Smooth muscle cell (in vitro differentiated cells): ENCODE measurements around the gene GANC. TPM values are rescaled to one million over a fixed set of nuclear protein-coding genes. Genes with fewer than 3 reads are reported as not detected.

Source experiments
- DNase-seq: peaks from one replicate; lab custom pipeline; 2025; ENCODE audit not compliant: unreplicated experiment; lab: John Stamatoyannopoulos, UW
- H2AFZ ChIP-seq: fragments of 200-600 bp; sonication (generic); 2 replicates; pipeline ENCODE4 v1.6.0; 2016; ENCODE audit warnings: antibody characterized with exemption, low read depth, mild to moderate bottlenecking
- H3F3A ChIP-seq: fragments of 200-600 bp; sonication (generic); 2 replicates; pipeline ENCODE4 v1.6.0; 2017; ENCODE audit warnings: antibody characterized with exemption, low read depth
- H3K27ac ChIP-seq: fragments of 200-600 bp; sonication (generic); 2 replicates; pipeline ENCODE4 v1.5.1; 2016; ENCODE audit warnings: low read depth, mild to moderate bottlenecking
- H3K27me3 ChIP-seq: fragments of 200-600 bp; sonication (generic); 2 replicates; pipeline ENCODE4 v1.6.1; 2016; ENCODE audit warnings: low read depth, mild to moderate bottlenecking
- H3K36me3 ChIP-seq: fragments of 200-600 bp; sonication (generic); 2 replicates; pipeline ENCODE4 v1.5.1; 2016; ENCODE audit warnings: low read depth
- H3K4me1 ChIP-seq: fragments of 200-600 bp; sonication (generic); 2 replicates; pipeline ENCODE4 v1.5.1; 2016; ENCODE audit warnings: low read depth
- H3K4me2 ChIP-seq: fragments of 200-600 bp; sonication (generic); 2 replicates; pipeline ENCODE4 v1.6.0; 2016; ENCODE audit warnings: mild to moderate bottlenecking
- H3K4me3 ChIP-seq: fragments of 200-600 bp; sonication (generic); 2 replicates; pipeline ENCODE4 v1.5.1; 2016; ENCODE audit warnings: mild to moderate bottlenecking
- H3K79me2 ChIP-seq: fragments of 200-600 bp; sonication (generic); 2 replicates; pipeline ENCODE4 v1.6.0; 2016; ENCODE audit warnings: low read depth, mild to moderate bottlenecking
- H3K9ac ChIP-seq: fragments of 200-600 bp; sonication (generic); 2 replicates; pipeline ENCODE4 v1.6.0; 2016; ENCODE audit warnings: low read depth
- H3K9me3 ChIP-seq: fragments of 200-600 bp; sonication (generic); replicated peaks from 2 replicates; pipeline ENCODE4 v1.5.1; 2016; ENCODE audit warnings: low read depth
- H4K20me1 ChIP-seq: fragments of 200-600 bp; sonication (generic); 2 replicates; pipeline ENCODE4 v1.6.0; 2016; ENCODE audit warnings: low read depth
- CTCF ChIP-seq: fragments of 200-600 bp; sonication (generic); IDR thresholded peaks from 2 replicates; pipeline ENCODE4 v1.5.1; 2017; ENCODE audit warnings: borderline replicate concordance, mild to moderate bottlenecking, antibody characterized with exemption; ENCODE audit not compliant: insufficient read depth, poor library complexity, severe bottlenecking
- WGBS: methylation state at CpG from one replicate; pipeline ENCODE4 v1.1.7; 2016; ENCODE audit warnings: low lambda C conversion rate; 5-methylcytosine and 5-hydroxymethylcytosine counted together
- polyA plus RNA-seq: library from polyadenylated mRNA; unstranded; fragments of >200 nt; fragmentation: Nextera tagmentation; extraction: Ambion mirVana; gene quantifications from 2 replicates; pipeline ENCODE4 v1.2.1, GENCODE V29; 2016
- total RNA-seq: library from RNA; depleted of rRNA; stranded (reverse); fragments of >200 nt; gene quantifications from 2 replicates; pipeline ENCODE4 v1.2.3, GENCODE V29; 2014

The GANC gene
- total and polyA plus RNA-seq, 2 experiments from 2014 or later = 12.6 to 13.1 TPM

GRCh38 chr15:42231088-42231487 lies 41.9 kb upstream of the GANC start:
- Histone ChIP-seq H3F3A (no peaks in the 10 kb centered on the region), H3K4me3 (no peak overlapping the region), H3K36me3 (peaks cover 27% of the 10 kb centered on the region), H3K9ac (no peak overlapping the region), H3K79me2 (no peaks in the 10 kb centered on the region), H3K27ac (no peak overlapping the region), H4K20me1 (peaks cover 20% of the 10 kb centered on the region), H3K4me1 (no peaks in the 10 kb centered on the region), H3K4me2 (no peak overlapping the region), H2AFZ (no peak overlapping the region), H3K9me3 (no peaks in the 10 kb centered on the region), H3K27me3 (no peaks in the 10 kb centered on the region)
- TF ChIP-seq CTCF = no peak
- 94% methylated on average over 1 of the region's 1 CpG for WGBS
- no peak for DNase-seq

GRCh38 chr15:42232606-42233005 lies 40.4 kb upstream of the GANC start:
- no peak overlapping the region for H3K4me2 ChIP-seq
- no peaks in the 10 kb centered on the region for H3K9me3 ChIP-seq
- peaks cover 34% of the 10 kb centered on the region for H3K36me3 ChIP-seq
- no peak for DNase-seq
- H2AFZ ChIP-seq = no peak overlapping the region
- H3K9ac ChIP-seq = no peak overlapping the region
- WGBS = 61% methylated on average over 5 of the region's 5 CpGs
- no peaks in the 10 kb centered on the region for H3F3A ChIP-seq
- H3K4me3 ChIP-seq = no peak overlapping the region
- no peaks in the 10 kb centered on the region for H3K27me3 ChIP-seq
- H3K27ac ChIP-seq = peak overlapping the region; percentile 8
- no peak for TF ChIP-seq CTCF
- no peaks in the 10 kb centered on the region for H3K4me1 ChIP-seq
- peaks cover 20% of the 10 kb centered on the region for H4K20me1 ChIP-seq
- no peaks in the 10 kb centered on the region for H3K79me2 ChIP-seq

- Histone ChIP-seq H3K27me3 (no peaks in the 10 kb centered on the region), H4K20me1 (peaks cover 20% of the 10 kb centered on the region), H3K79me2 (no peaks in the 10 kb centered on the region), H3K4me1 (no peaks in the 10 kb centered on the region), H3K4me3 (no peak overlapping the region), H3K9me3 (no peaks in the 10 kb centered on the region), H3K9ac (no peak overlapping the region), H3F3A (no peaks in the 10 kb centered on the region), H3K27ac (peak overlapping the region; percentile 8), H2AFZ (no peak overlapping the region), H3K36me3 (peaks cover 35% of the 10 kb centered on the region), H3K4me2 (no peak overlapping the region)
- TF ChIP-seq CTCF = no peak
- DNase-seq = no peak
- 96% methylated on average over 2 of the region's 2 CpGs for WGBS
These were observed 39.9 kb upstream of the GANC start for GRCh38 chr15:42233107-42233506.

GRCh38 chr15:42239528-42240182 lies 33.3 kb upstream of the GANC start:
- no peak for TF ChIP-seq CTCF
- Histone ChIP-seq H3K27ac (no peak overlapping the region), H3K79me2 (peaks cover 9% of the 10 kb centered on the region), H3K4me3 (no peak overlapping the region), H3K36me3 (peaks cover 34% of the 10 kb centered on the region), H3K27me3 (no peaks in the 10 kb centered on the region), H3K9ac (no peak overlapping the region), H3K9me3 (no peaks in the 10 kb centered on the region), H2AFZ (no peak overlapping the region), H3F3A (no peaks in the 10 kb centered on the region), H3K4me2 (no peak overlapping the region), H3K4me1 (no peaks in the 10 kb centered on the region), H4K20me1 (peaks cover 15% of the 10 kb centered on the region)
- no peak for DNase-seq
